HepG2 (cell line): Measurements from ENCODE around the gene OR5A1. TPM values are rescaled to one million over a fixed set of nuclear protein-coding genes. Genes with fewer than 3 reads are reported as not detected.

Experiments
- ATAC-seq: fragments of 200-7000 bp; cut with Tn5 transposase; 3 replicates; pipeline ENCODE4 v1.9.1; 2020; ENCODE audit warnings: mild to moderate bottlenecking, moderate library complexity
- BruUV-seq: library from RNA; stranded (reverse); fragments of 400-500 nt; replicated peaks from 2 replicates; lab custom pipeline; 2021; lab: Mats Ljungman, UMichigan
- CTCF ChIA-PET: fragments of 300-600 bp; formaldehyde crosslinking; extraction: SDS; loops from one replicate; lab custom pipeline; 2021; ENCODE audit warnings: low total read pairs, inconsistent platforms, low intra/inter-chr PET ratio; lab: Yijun Ruan, JAX
- POLR2A ChIA-PET: fragments of 350-600 bp; sonication (Branson Sonifier 250); formaldehyde crosslinking; loops from one replicate; lab custom pipeline; 2020; ENCODE audit warnings: antibody characterized with exemption, inconsistent platforms; lab: Yijun Ruan, JAX
- DNase-seq: peaks from one replicate; pipeline ENCODE4 v3.0.0-alpha.2; 2015; ENCODE audit warnings: low spot score
- FAIRE-seq: peaks from 3 replicates; lab custom pipeline; 2011; peaks lifted over from hg19 to GRCh38; lab: Jason Lieb, UNC
- H2AFZ ChIP-seq: one replicate; pipeline ENCODE4 v1.6.1; 2011; ENCODE audit warnings: low read length, inconsistent platforms
- H3K27ac ChIP-seq: fragments of 300-600 bp; 3 replicates; pipeline ENCODE4 v1.8.0; 2011; ENCODE audit warnings: mixed run types, mild to moderate bottlenecking, mixed read lengths, low read length, inconsistent platforms; ENCODE audit not compliant: insufficient read depth; ENCODE audit errors: extremely low read length
- H3K27me3 ChIP-seq, 2 experiments: fragments of 200-600 bp in 1 of 2; 2 replicates in 1 of 2; 3 replicates in 1 of 2; pipeline versions ENCODE4 v1.6.0 to v1.8.0; 2011; ENCODE audit warnings: low read length in 2 of 2, mild to moderate bottlenecking in 2 of 2, moderate library complexity in 2 of 2, inconsistent platforms in 1 of 2; ENCODE audit not compliant: insufficient read depth in 2 of 2, control insufficient read depth in 1 of 2
- H3K36me3 ChIP-seq, 2 experiments: fragments of 200-600 bp in 1 of 2; replicated peaks in 1 of 2; 2 replicates in 1 of 2; 3 replicates in 1 of 2; pipeline versions ENCODE4 v1.5.1 to v1.8.0; 2011; ENCODE audit warnings: low read length in 2 of 2, inconsistent platforms in 1 of 2; ENCODE audit not compliant: insufficient read depth in 2 of 2, control insufficient read depth in 1 of 2
- H3K4me1 ChIP-seq: 2 replicates; pipeline ENCODE4 v1.5.1; 2012; ENCODE audit warnings: low read length, inconsistent platforms; ENCODE audit not compliant: insufficient read depth
- H3K4me2 ChIP-seq: 2 replicates; pipeline ENCODE4 v1.6.0; 2011; ENCODE audit warnings: low read depth, low read length, inconsistent platforms
- H3K4me3 ChIP-seq, 3 experiments: fragments of 200-600 bp in 1 of 3; sonication (generic), shearing (Covaris generic) in 1 of 3; replicated peaks in 1 of 3; 2 replicates each; pipeline ENCODE4 v1.5.1; 2011 to 2016; ENCODE audit warnings: low read length in 3 of 3, inconsistent platforms in 2 of 3, low read depth in 2 of 3, mild to moderate bottlenecking in 2 of 3, control low read depth in 1 of 3, mixed read lengths in 1 of 3; ENCODE audit not compliant: insufficient read depth in 1 of 3
- H3K79me2 ChIP-seq: one replicate; pipeline ENCODE4 v1.6.1; 2011; ENCODE audit warnings: low read length, inconsistent platforms; ENCODE audit not compliant: insufficient read depth
- H3K9ac ChIP-seq: 2 replicates; pipeline ENCODE4 v1.6.0; 2011; ENCODE audit warnings: mild to moderate bottlenecking, low read depth, low read length, inconsistent platforms; ENCODE audit not compliant: insufficient read depth
- H3K9me3 ChIP-seq: 2 replicates; pipeline ENCODE4 v1.5.1; 2012; ENCODE audit warnings: mild to moderate bottlenecking, low read length
- H4K20me1 ChIP-seq: 2 replicates; pipeline ENCODE4 v1.6.0; 2011; ENCODE audit warnings: inconsistent platforms, mild to moderate bottlenecking, low read length, moderate library complexity; ENCODE audit not compliant: insufficient read depth
- AGO1 ChIP-seq: fragments of 200-400 bp; formaldehyde crosslinking; IDR thresholded peaks from 2 replicates; pipeline ENCODE4 v1.6.1; 2017; ENCODE audit warnings: mild to moderate bottlenecking, low read depth, low read length, moderate library complexity; ENCODE audit not compliant: poor library complexity, severe bottlenecking
- CTCF ChIP-seq: sonication (generic); formaldehyde crosslinking; IDR thresholded peaks from 2 replicates; pipeline ENCODE4 v1.5.0; 2020; ENCODE audit warnings: mild to moderate bottlenecking, missing genetic modification reagents, moderate library complexity
- DMAP1 ChIP-seq: IDR thresholded peaks from 2 replicates; pipeline ENCODE4 v1.6.1; 2016
- JUNB ChIP-seq: sonication (generic); formaldehyde crosslinking; IDR thresholded peaks from 2 replicates; pipeline ENCODE4 v1.8.0; 2022; ENCODE audit warnings: missing genetic modification reagents, mild to moderate bottlenecking, borderline replicate concordance
- NFIB ChIP-seq: sonication (generic); formaldehyde crosslinking; IDR thresholded peaks from 2 replicates; pipeline ENCODE4 v1.9.0; 2021; ENCODE audit warnings: missing genetic modification reagents, mild to moderate bottlenecking, borderline replicate concordance
- RARA ChIP-seq: IDR thresholded peaks from 2 replicates; pipeline ENCODE4 v1.6.1; 2016; ENCODE audit warnings: missing genetic modification reagents, missing compliant biosample characterization
- SCMH1 ChIP-seq: sonication (generic); formaldehyde crosslinking; IDR thresholded peaks from 2 replicates; pipeline ENCODE4 v1.9.0; 2021; ENCODE audit warnings: missing genetic modification reagents, mild to moderate bottlenecking, borderline replicate concordance
- SOX13 ChIP-seq, 3 experiments: fragments of 450-650 bp in 1 of 3; sonication (generic) in 1 of 3; formaldehyde crosslinking in 1 of 3; IDR thresholded peaks in 2 of 3; conservative IDR thresholded peaks in 1 of 3; 2 replicates each; pipeline versions ENCODE4 v1.5.0 to v1.6.1; 2016 to 2020; ENCODE audit warnings: antibody characterized with exemption in 1 of 3, mild to moderate bottlenecking in 1 of 3, missing compliant biosample characterization in 1 of 3, missing genetic modification reagents in 1 of 3, moderate library complexity in 1 of 3
- SP4 ChIP-seq: sonication (generic); formaldehyde crosslinking; IDR thresholded peaks from 2 replicates; pipeline ENCODE4 v1.8.1; 2023; ENCODE audit warnings: mild to moderate bottlenecking, missing genetic modification reagents
- SUZ12 ChIP-seq: fragments of 150-350 bp; IDR thresholded peaks from 2 replicates; pipeline ENCODE4 v1.6.1; 2014; ENCODE audit warnings: low read depth, low read length
- ZBTB20 ChIP-seq: sonication (generic); formaldehyde crosslinking; IDR thresholded peaks from 2 replicates; pipeline ENCODE4 v1.8.1; 2023; ENCODE audit warnings: missing genetic modification reagents, low read depth, mild to moderate bottlenecking, borderline replicate concordance
- ZFP41 ChIP-seq: sonication (generic); formaldehyde crosslinking; IDR thresholded peaks from 2 replicates; pipeline ENCODE4 v1.4.0; 2020; ENCODE audit warnings: mild to moderate bottlenecking, missing genetic modification reagents, borderline replicate concordance
- ZNF232 ChIP-seq: sonication (generic); formaldehyde crosslinking; IDR thresholded peaks from 2 replicates; pipeline ENCODE4 v1.4.0; 2020; ENCODE audit warnings: missing genetic modification reagents, borderline replicate concordance
- ZNF33A ChIP-seq: sonication (generic); formaldehyde crosslinking; IDR thresholded peaks from 2 replicates; pipeline ENCODE4 v1.5.1; 2020; ENCODE audit warnings: missing genetic modification reagents, mild to moderate bottlenecking, moderate library complexity, borderline replicate concordance
- ZNF776 ChIP-seq: sonication (generic); formaldehyde crosslinking; IDR thresholded peaks from 2 replicates; pipeline ENCODE4 v1.4.0; 2020; ENCODE audit warnings: mild to moderate bottlenecking, missing genetic modification reagents
- WGBS: methylation state at CpG from one replicate; pipeline ENCODE4 v1.1.6; 2017; ENCODE audit warnings: low lambda C conversion rate; 5-methylcytosine and 5-hydroxymethylcytosine counted together
- in situ Hi-C: cut with HindIII; loops from 2 replicates; pipeline ENCODE4 v1.10.0; 2017; ENCODE audit warnings: low pct_unique_long_range_greater_than_20kb; ENCODE audit not compliant: extremely low pct_ligation_motif_present
- intact Hi-C: fragments of 100-400 bp; cut with micrococcal nuclease; formaldehyde crosslinking; loops from one replicate; pipeline ENCODE4 v1.10.0; 2022; ENCODE audit not compliant: unreplicated experiment
- polyA plus RNA-seq, 8 experiments: library from polyadenylated mRNA; depleted of rRNA in 3 of 8; stranded (reverse) in 7 of 8; unstranded in 1 of 8; fragments of >200 nt; fragmentation: Illumina TruSeq in 4 of 8; extraction: Trizol in 4 of 8; gene quantifications; 2 replicates each; pipeline versions ENCODE4 v1.2.1 to v1.2.3, GENCODE V29; 2011 to 2016; ENCODE audit warnings: low read depth in 4 of 8, missing spikeins in 1 of 8, mixed read lengths in 1 of 8; ENCODE audit not compliant: insufficient read depth in 1 of 8
- total RNA-seq, 5 experiments: library from RNA; depleted of rRNA; stranded (reverse); fragments of >200 nt; fragmentation: Illumina TruSeq; extraction: Trizol; gene quantifications; 2 replicates each; pipeline ENCODE4 v1.2.3, GENCODE V29; 2016; ENCODE audit warnings: low read depth in 1 of 5
- TF ChIP-seq, protein P1 (sequence below): sonication (generic); formaldehyde crosslinking; IDR thresholded peaks from 2 replicates; pipeline ENCODE4 v1.4.0; 2020; ENCODE audit warnings: missing genetic modification reagents, mild to moderate bottlenecking, borderline replicate concordance
- TF ChIP-seq, protein P2 (sequence below): sonication (generic); formaldehyde crosslinking; IDR thresholded peaks from 2 replicates; pipeline ENCODE4 v1.4.0; 2020; ENCODE audit warnings: missing genetic modification reagents, mild to moderate bottlenecking, borderline replicate concordance

The OR5A1 gene
- total and polyA plus RNA-seq, 2 of the 13 experiments (the other 11 are each of a cell fraction or from before 2014, with no cell fraction given), result not detected

DNA sequence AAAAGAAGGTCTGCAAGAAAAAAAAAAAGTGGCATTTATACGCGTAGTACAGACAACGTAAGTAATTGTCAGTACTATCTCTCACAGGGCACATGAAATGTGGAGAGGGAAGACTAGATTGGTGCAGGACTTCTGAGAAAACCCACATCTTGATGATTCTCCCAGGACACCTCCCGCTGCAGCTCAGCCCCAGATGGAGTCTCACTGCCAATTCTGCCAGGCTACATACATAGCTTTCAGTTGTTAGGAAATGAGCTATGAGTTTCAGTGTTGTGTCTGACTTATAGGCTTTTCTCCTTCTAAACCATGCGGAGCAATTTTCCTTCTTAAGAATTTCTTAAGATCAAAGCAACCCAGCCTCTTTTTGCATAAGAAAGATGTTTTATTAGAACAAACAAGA, 19.7 kb upstream of the OR5A1 start:
- ATAC-seq, result no peak
- POLR2A ChIA-PET, result no interaction called here
- Histone ChIP-seq H2AFZ (no peak overlapping the region), H3K4me3 (no peak overlapping the region), H4K20me1 (no peaks in the 10 kb centered on the region), H3K9ac (no peak overlapping the region), H3K4me2 (no peak overlapping the region), H3K27ac (no peak overlapping the region), H3K4me1 (no peaks in the 10 kb centered on the region), H3K9me3 (no peaks in the 10 kb centered on the region), H3K36me3 (no peaks in the 10 kb centered on the region), H3K79me2 (no peaks in the 10 kb centered on the region), H3K27me3 (no peaks in the 10 kb centered on the region)
- CTCF ChIA-PET, result no interaction called here
- FAIRE-seq, result no peak
- in situ Hi-C loops (no loop called here), intact Hi-C loops (no loop called here)
- no TSS peak for BruUV-seq
- WGBS, result 61% methylated on average over 5 of the region's 5 CpGs
- DNase-seq, result no peak
- TF ChIP-seq ZNF33A (CRISPR knock-in tag) (no peak), SCMH1 (no peak), SOX13 (IDR thresholded peaks at IDR 0.05) (no peak), SOX13 (CRISPR knock-in tag; conservative IDR thresholded peaks at IDR 0.05 in 1 of 2, IDR thresholded peaks at IDR 0.05 in 1 of 2) (no peak), JUNB (CRISPR knock-in tag) (no peak), NFIB (no peak), ZFP41 (CRISPR knock-in tag) (no peak), SUZ12 (no peak), RARA (CRISPR knock-in tag) (no peak), DMAP1 (CRISPR knock-in tag) (no peak), CTCF (CRISPR knock-in tag) (no peak), ZNF232 (no peak), ZNF776 (no peak), SP4 (CRISPR knock-in tag) (no peak), ZBTB20 (CRISPR knock-in tag) (no peak), AGO1 (no peak)
- TF ChIP-seq, protein P1, sequence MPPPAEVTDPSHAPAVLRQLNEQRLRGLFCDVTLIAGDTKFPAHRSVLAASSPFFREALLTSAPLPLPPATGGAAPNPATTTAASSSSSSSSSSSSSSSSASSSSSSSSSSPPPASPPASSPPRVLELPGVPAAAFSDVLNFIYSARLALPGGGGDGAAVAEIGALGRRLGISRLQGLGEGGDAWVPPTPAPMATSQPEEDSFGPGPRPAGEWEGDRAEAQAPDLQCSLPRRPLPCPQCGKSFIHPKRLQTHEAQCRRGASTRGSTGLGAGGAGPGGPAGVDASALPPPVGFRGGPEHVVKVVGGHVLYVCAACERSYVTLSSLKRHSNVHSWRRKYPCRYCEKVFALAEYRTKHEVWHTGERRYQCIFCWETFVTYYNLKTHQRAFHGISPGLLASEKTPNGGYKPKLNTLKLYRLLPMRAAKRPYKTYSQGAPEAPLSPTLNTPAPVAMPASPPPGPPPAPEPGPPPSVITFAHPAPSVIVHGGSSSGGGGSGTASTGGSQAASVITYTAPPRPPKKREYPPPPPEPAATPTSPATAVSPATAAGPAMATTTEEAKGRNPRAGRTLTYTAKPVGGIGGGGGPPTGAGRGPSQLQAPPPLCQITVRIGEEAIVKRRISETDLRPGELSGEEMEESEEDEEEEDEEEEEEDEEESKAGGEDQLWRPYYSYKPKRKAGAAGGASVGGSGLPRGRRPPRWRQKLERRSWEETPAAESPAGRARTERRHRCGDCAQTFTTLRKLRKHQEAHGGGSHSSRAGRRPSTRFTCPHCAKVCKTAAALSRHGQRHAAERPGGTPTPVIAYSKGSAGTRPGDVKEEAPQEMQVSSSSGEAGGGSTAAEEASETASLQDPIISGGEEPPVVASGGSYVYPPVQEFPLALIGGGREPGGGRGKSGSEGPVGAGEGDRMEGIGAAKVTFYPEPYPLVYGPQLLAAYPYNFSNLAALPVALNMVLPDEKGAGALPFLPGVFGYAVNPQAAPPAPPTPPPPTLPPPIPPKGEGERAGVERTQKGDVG, result no peak
- TF ChIP-seq, protein P2, sequence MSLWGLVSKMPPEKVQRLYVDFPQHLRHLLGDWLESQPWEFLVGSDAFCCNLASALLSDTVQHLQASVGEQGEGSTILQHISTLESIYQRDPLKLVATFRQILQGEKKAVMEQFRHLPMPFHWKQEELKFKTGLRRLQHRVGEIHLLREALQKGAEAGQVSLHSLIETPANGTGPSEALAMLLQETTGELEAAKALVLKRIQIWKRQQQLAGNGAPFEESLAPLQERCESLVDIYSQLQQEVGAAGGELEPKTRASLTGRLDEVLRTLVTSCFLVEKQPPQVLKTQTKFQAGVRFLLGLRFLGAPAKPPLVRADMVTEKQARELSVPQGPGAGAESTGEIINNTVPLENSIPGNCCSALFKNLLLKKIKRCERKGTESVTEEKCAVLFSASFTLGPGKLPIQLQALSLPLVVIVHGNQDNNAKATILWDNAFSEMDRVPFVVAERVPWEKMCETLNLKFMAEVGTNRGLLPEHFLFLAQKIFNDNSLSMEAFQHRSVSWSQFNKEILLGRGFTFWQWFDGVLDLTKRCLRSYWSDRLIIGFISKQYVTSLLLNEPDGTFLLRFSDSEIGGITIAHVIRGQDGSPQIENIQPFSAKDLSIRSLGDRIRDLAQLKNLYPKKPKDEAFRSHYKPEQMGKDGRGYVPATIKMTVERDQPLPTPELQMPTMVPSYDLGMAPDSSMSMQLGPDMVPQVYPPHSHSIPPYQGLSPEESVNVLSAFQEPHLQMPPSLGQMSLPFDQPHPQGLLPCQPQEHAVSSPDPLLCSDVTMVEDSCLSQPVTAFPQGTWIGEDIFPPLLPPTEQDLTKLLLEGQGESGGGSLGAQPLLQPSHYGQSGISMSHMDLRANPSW (CRISPR knock-in tag), result no peak
